Body of pancreas (tissue), 4 donors: ENCODE data around the gene TMEM63A. TPM values are rescaled to one million over a fixed set of nuclear protein-coding genes. Genes with fewer than 3 reads are reported as not detected.
A peak's percentile ranks its signal among the peaks of the same experiment; 100 is the strongest.
"Not testable (repeated sequence)": the region's sequence is repeated elsewhere in the genome, so short reads cannot be mapped to it uniquely, and the experiment has no call there.

Experiments
- ATAC-seq: fragments of 150-250 bp; one replicate; pipeline ENCODE4 v1.9.1; 2016
- DNase-seq, 4 donors: peaks; one replicate each; pipeline ENCODE4 v3.0.0-alpha.2; 2019
- H3K27ac ChIP-seq, 4 donors: fragments of 200-600 bp; sonication (generic); 1 replicate in 3 of 4; 2 replicates in 1 of 4; pipeline versions ENCODE4 v1.5.1 to v1.6.1; 2016 to 2019; ENCODE audit warnings: mild to moderate bottlenecking in 1 of 4, mixed read lengths in 1 of 4, moderate library complexity in 1 of 4
- H3K27me3 ChIP-seq, 2 donors: fragments of 200-600 bp; sonication (generic); one replicate each; pipeline ENCODE4 v1.6.0; 2016; ENCODE audit warnings: mild to moderate bottlenecking in 1 of 2
- H3K36me3 ChIP-seq, 2 donors: fragments of 200-600 bp; sonication (generic); replicated peaks in 1 of 2; 2 replicates each; pipeline ENCODE4 v1.5.1; 2016; ENCODE audit warnings: low read depth in 2 of 2; ENCODE audit not compliant: insufficient read depth in 1 of 2
- H3K4me1 ChIP-seq: fragments of 200-600 bp; sonication (generic); one replicate; pipeline ENCODE4 v1.6.0; 2016
- H3K4me3 ChIP-seq, 2 donors: fragments of 200-600 bp; sonication (generic); 1 replicate in 1 of 2; 2 replicates in 1 of 2; pipeline ENCODE4 v1.5.1; 2016 to 2019
- H3K9me3 ChIP-seq, 3 donors: fragments of 200-600 bp; sonication (generic); 1 replicate in 2 of 3; 2 replicates in 1 of 3; pipeline ENCODE4 v1.5.1; 2016
- CTCF ChIP-seq, 7 experiments: fragments of 450-650 bp in 4 of 7; fragments of 200-600 bp in 3 of 7; sonication (generic) in 3 of 7; IDR thresholded peaks; one replicate each; pipeline ENCODE4 v1.5.1; 2016 to 2019; ENCODE audit warnings: antibody characterized with exemption in 7 of 7
- POLR2A ChIP-seq, 3 donors: fragments of 450-650 bp; IDR thresholded peaks; one replicate each; pipeline ENCODE4 v1.6.1; 2016; ENCODE audit warnings: antibody characterized with exemption in 3 of 3, mild to moderate bottlenecking in 2 of 3
- WGBS, 2 donors: methylation state at CpG; one replicate each; pipeline ENCODE4 v1.1.5; 2017; 5-methylcytosine and 5-hydroxymethylcytosine counted together
- intact Hi-C: fragments of 100-400 bp; cut with DNase I; formaldehyde crosslinking; loops from one replicate; pipeline ENCODE4 v1.15.1; 2023
- total RNA-seq, 2 donors: library from RNA; depleted of rRNA; stranded (reverse); fragments of >200 nt; gene quantifications; one replicate each; pipeline ENCODE4 v1.1.0, GENCODE V29; 2016

Gene TMEM63A
- total RNA-seq, 2 donors from 2014 or later = 129 to 217 TPM

GRCh38 chr1:225812488-225813213, 69.5 kb downstream of the TMEM63A start:
- no peak for DNase-seq
- intact Hi-C loops = no loop called here
- TF ChIP-seq CTCF (IDR thresholded peaks at IDR 0.05) (no peak), POLR2A (IDR thresholded peaks at IDR 0.05) (no peak)
- Histone ChIP-seq H3K4me3 (no peak overlapping the region), H3K9me3 (no peaks in the 10 kb centered on the region), H3K27ac (peak overlapping the region; percentile 84 to 93 (median 90)), H3K36me3 (no peaks in the 10 kb centered on the region), H3K27me3 (no peaks in the 10 kb centered on the region), H3K4me1 (peaks cover 72% of the 10 kb centered on the region)
- ATAC-seq = no peak
- WGBS, 2 donors = 50 to 62% methylated on average over 6 to 8 of the region's 8 CpGs

- no peaks in the 10 kb centered on the region for H3K36me3 ChIP-seq
- TF ChIP-seq CTCF (IDR thresholded peaks at IDR 0.05) (peak; percentile 13 to 53 (median 43)), POLR2A (IDR thresholded peaks at IDR 0.05) (no peak)
- no peaks in the 10 kb centered on the region for H3K27me3 ChIP-seq
- DNase-seq = peak; percentile 41 to 60 (median 52)
- peaks cover 64% of the 10 kb centered on the region for H3K4me1 ChIP-seq
- no peak for ATAC-seq
- WGBS, 2 donors = 36 to 41% methylated on average over 10 of the region's 10 CpGs
- H3K9me3 ChIP-seq = no peaks in the 10 kb centered on the region
- peak overlapping the region in 1 of 2 donors; percentile 72 for H3K4me3 ChIP-seq
- peak overlapping the region; percentile 84 to 93 (median 90) for H3K27ac ChIP-seq
- intact Hi-C loops = no loop called here
These were observed 70.3 kb downstream of the TMEM63A start for GRCh38 chr1:225811622-225812487.

GRCh38 chr1:225810579-225811538, 71.3 kb downstream of the TMEM63A start:
- ATAC-seq = peak; percentile 74
- H3K4me1 ChIP-seq = peaks cover 54% of the 10 kb centered on the region
- TF ChIP-seq CTCF (IDR thresholded peaks at IDR 0.05) (peak in 2 of 7 experiments; percentile 3 to 10), POLR2A (IDR thresholded peaks at IDR 0.05) (peak in 2 of 3 donors; percentile 65 to 69)
- DNase-seq = peak; percentile 83 to 93 (median 91)
- intact Hi-C loops, H3K9me3 ChIP-seq, H3K36me3 ChIP-seq, H3K27me3 ChIP-seq: not testable (repeated sequence)
- WGBS, 2 donors = 6 to 7% methylated on average over 25 to 29 of the region's 29 CpGs
- H3K27ac ChIP-seq = peak overlapping the region; percentile 84 to 93 (median 90)
- peak overlapping the region; percentile 13 to 72 for H3K4me3 ChIP-seq

- no peaks in the 10 kb centered on the region for H3K27me3 ChIP-seq
- WGBS, 2 donors = 0% methylated on average over 8 to 80 of the region's 80 CpGs
- H3K4me1 ChIP-seq = peaks cover 46% of the 10 kb centered on the region
- DNase-seq (peak; percentile 92 to 94 (median 93)), ATAC-seq (peak; percentile 83)
- peak within 1 kb of the TSS; percentile 13 to 72 for H3K4me3 ChIP-seq
- H3K27ac ChIP-seq = peak within 1 kb of the TSS; percentile 84 to 93 (median 90)
- H3K9me3 ChIP-seq = no peaks in the 10 kb centered on the region
- intact Hi-C loops = no loop called here
- TF ChIP-seq CTCF (IDR thresholded peaks at IDR 0.05) (peak in 6 of 7 experiments; percentile 13 to 48 (median 42)), POLR2A (IDR thresholded peaks at IDR 0.05) (peak; percentile 83 to 90 (median 90))
- no peaks in the 10 kb centered on the region for H3K36me3 ChIP-seq
These were observed 72.2 kb downstream of the TMEM63A start, which contains the start of gene EPHX1 for GRCh38 chr1:225809842-225810578. Gene EPHX1, plus strand, starts transcription at chr1:225810124. Its CDS starts 18,606 bp downstream, at chr1:225828730.
